HG03025 (cell line): Measurements from ENCODE around the gene MYH16.
"Not testable (repeated sequence)": the region's sequence is repeated elsewhere in the genome, so short reads cannot be mapped to it uniquely, and the experiment has no call there.

Source experiments
- ATAC-seq: cut with Tn5 transposase; IDR thresholded peaks from one replicate; pipeline ENCODE4 v1.9.1; 2021; ENCODE audit warnings: mild to moderate bottlenecking, moderate library complexity; ENCODE audit not compliant: unreplicated experiment, low FRiP score

MYH16 gene

GRCh38 chr7:99257065-99257464 is 15.6 kb upstream of the MYH16 start:
- ATAC-seq = no peak

- no peak for ATAC-seq
These were observed 15.0 kb upstream of the MYH16 start for GRCh38 chr7:99257675-99258074.

GRCh38 chr7:99258501-99258900 is 14.1 kb upstream of the MYH16 start:
- no peak for ATAC-seq

- no peak for ATAC-seq
These were observed 12.2 kb upstream of the MYH16 start for GRCh38 chr7:99260395-99260794.

GRCh38 chr7:99261646-99262045 is 11.0 kb upstream of the MYH16 start:
- no peak for ATAC-seq

GRCh38 chr7:99265848-99266480 is 6.7 kb upstream of the MYH16 start:
- no peak for ATAC-seq

- no peak for ATAC-seq
These were observed 5.2 kb upstream of the MYH16 start for GRCh38 chr7:99267481-99267840.

- no peak for ATAC-seq
These were observed 4.6 kb upstream of the MYH16 start for GRCh38 chr7:99267841-99268576.

GRCh38 chr7:99268577-99268908 is 4.1 kb upstream of the MYH16 start:
- ATAC-seq = no peak

GRCh38 chr7:99270702-99271101 is 1.9 kb upstream of the MYH16 start:
- no peak for ATAC-seq

- not testable (repeated sequence) for ATAC-seq
These were observed 922 bp downstream of the MYH16 start for GRCh38 chr7:99273561-99273960.

GRCh38 chr7:99274908-99275307 is 2.3 kb downstream of the MYH16 start:
- not testable (repeated sequence) for ATAC-seq

- no peak for ATAC-seq
These were observed 2.9 kb downstream of the MYH16 start for GRCh38 chr7:99275496-99275895.

GRCh38 chr7:99278180-99278579 is 5.5 kb downstream of the MYH16 start:
- no peak for ATAC-seq

- not testable (repeated sequence) for ATAC-seq
These were observed 11.5 kb downstream of the MYH16 start for GRCh38 chr7:99284165-99284564.

GRCh38 chr7:99287779-99288534 is 15.3 kb downstream of the MYH16 start:
- ATAC-seq = no peak

- ATAC-seq = no peak
These were observed 16.5 kb downstream of the MYH16 start for GRCh38 chr7:99289185-99289584.

GRCh38 chr7:99290148-99290547 is 17.5 kb downstream of the MYH16 start:
- not testable (repeated sequence) for ATAC-seq

GRCh38 chr7:99290980-99291607 is 18.5 kb downstream of the MYH16 start:
- ATAC-seq = no peak

GRCh38 chr7:99292127-99292526 is 19.5 kb downstream of the MYH16 start:
- no peak for ATAC-seq

GRCh38 chr7:99293167-99293566 is 20.5 kb downstream of the MYH16 start:
- no peak for ATAC-seq
